ENCODE measurements around the gene SH3RF3. TPM values are rescaled to one million over a fixed set of nuclear protein-coding genes. Genes with fewer than 3 reads are reported as not detected.

Gene SH3RF3
- total RNA-seq, 2 experiments from 2014 or later, result 0.31 to 0.36 TPM

GRCh38 chr2:109382951-109383350 is 253.9 kb downstream of the SH3RF3 start:
- POLR2A ChIA-PET, result no interaction called here
- Mint-ChIP-seq H3K27me3 (no peaks in the 10 kb centered on the region), H3K27ac (no peak overlapping the region), H3K36me3 (no peaks in the 10 kb centered on the region), H3K9me3 (no peaks in the 10 kb centered on the region), H3K4me1 (peaks cover 2% of the 10 kb centered on the region), H3K4me3 (no peak overlapping the region)
- ATAC-seq (ENCODE audit: low read depth) (no peak), DNase-seq (peak; percentile 11)

GRCh38 chr2:109383505-109384307 is 254.7 kb downstream of the SH3RF3 start:
- POLR2A ChIA-PET, result no interaction called here
- no peaks in the 10 kb centered on the region for H3K9me3 Mint-ChIP-seq
- H3K4me3 Mint-ChIP-seq, result no peak overlapping the region
- H3K36me3 Mint-ChIP-seq, result no peaks in the 10 kb centered on the region
- ATAC-seq (ENCODE audit: low read depth) (no peak), DNase-seq (peak; percentile 4)
- no peak overlapping the region for H3K27ac Mint-ChIP-seq
- peaks cover under 1% of the 10 kb centered on the region for H3K4me1 Mint-ChIP-seq
- no peaks in the 10 kb centered on the region for H3K27me3 Mint-ChIP-seq

GRCh38 chr2:109384308-109385271 is 255.6 kb downstream of the SH3RF3 start:
- Mint-ChIP-seq H3K36me3 (no peaks in the 10 kb centered on the region), H3K27ac (no peak overlapping the region), H3K27me3 (no peaks in the 10 kb centered on the region), H3K4me1 (no peaks in the 10 kb centered on the region), H3K9me3 (no peaks in the 10 kb centered on the region), H3K4me3 (no peak overlapping the region)
- ATAC-seq (ENCODE audit: low read depth) (no peak), DNase-seq (peak; percentile 4)
- POLR2A ChIA-PET, result no interaction called here

GRCh38 chr2:109385506-109385905 is 256.5 kb downstream of the SH3RF3 start:
- H3K9me3 Mint-ChIP-seq, result no peaks in the 10 kb centered on the region
- no peak for DNase-seq
- H3K4me3 Mint-ChIP-seq, result no peak overlapping the region
- no peaks in the 10 kb centered on the region for H3K4me1 Mint-ChIP-seq
- no peak for ATAC-seq (ENCODE audit: low read depth)
- POLR2A ChIA-PET, result no interaction called here
- H3K27me3 Mint-ChIP-seq, result no peaks in the 10 kb centered on the region
- H3K36me3 Mint-ChIP-seq, result no peaks in the 10 kb centered on the region
- H3K27ac Mint-ChIP-seq, result no peak overlapping the region

- Mint-ChIP-seq H3K9me3 (no peaks in the 10 kb centered on the region), H3K27ac (no peak overlapping the region), H3K4me3 (no peak overlapping the region), H3K4me1 (no peaks in the 10 kb centered on the region), H3K36me3 (no peaks in the 10 kb centered on the region), H3K27me3 (no peaks in the 10 kb centered on the region)
- DNase-seq (no peak), ATAC-seq (ENCODE audit: low read depth) (no peak)
- POLR2A ChIA-PET, result no interaction called here
Observed at GRCh38 chr2:109386004-109386695, 257.1 kb downstream of the SH3RF3 start.

- DNase-seq (no peak), ATAC-seq (ENCODE audit: low read depth) (no peak)
- Mint-ChIP-seq H3K27me3 (no peaks in the 10 kb centered on the region), H3K36me3 (no peaks in the 10 kb centered on the region), H3K9me3 (no peaks in the 10 kb centered on the region), H3K4me1 (no peaks in the 10 kb centered on the region), H3K4me3 (no peak overlapping the region), H3K27ac (no peak overlapping the region)
- POLR2A ChIA-PET, result no interaction called here
Observed at GRCh38 chr2:109387221-109387735, 258.3 kb downstream of the SH3RF3 start.

GRCh38 chr2:109387778-109388469 is 258.9 kb downstream of the SH3RF3 start:
- H3K27me3 Mint-ChIP-seq, result no peaks in the 10 kb centered on the region
- no peaks in the 10 kb centered on the region for H3K9me3 Mint-ChIP-seq
- ATAC-seq (ENCODE audit: low read depth) (no peak), DNase-seq (no peak)
- H3K4me1 Mint-ChIP-seq, result no peaks in the 10 kb centered on the region
- no peak overlapping the region for H3K27ac Mint-ChIP-seq
- POLR2A ChIA-PET, result no interaction called here
- H3K36me3 Mint-ChIP-seq, result no peaks in the 10 kb centered on the region
- H3K4me3 Mint-ChIP-seq, result no peak overlapping the region

GRCh38 chr2:109391243-109391642 is 262.2 kb downstream of the SH3RF3 start:
- no peaks in the 10 kb centered on the region for H3K36me3 Mint-ChIP-seq
- no peaks in the 10 kb centered on the region for H3K4me1 Mint-ChIP-seq
- no peaks in the 10 kb centered on the region for H3K27me3 Mint-ChIP-seq
- no peak overlapping the region for H3K27ac Mint-ChIP-seq
- H3K9me3 Mint-ChIP-seq, result no peaks in the 10 kb centered on the region
- POLR2A ChIA-PET, result no interaction called here
- H3K4me3 Mint-ChIP-seq, result no peak overlapping the region
- ATAC-seq (ENCODE audit: low read depth), result no peak
- no peak for DNase-seq

GRCh38 chr2:109392140-109392539 is 263.1 kb downstream of the SH3RF3 start:
- no peak overlapping the region for H3K27ac Mint-ChIP-seq
- no peaks in the 10 kb centered on the region for H3K9me3 Mint-ChIP-seq
- DNase-seq (no peak), ATAC-seq (ENCODE audit: low read depth) (no peak)
- H3K36me3 Mint-ChIP-seq, result no peaks in the 10 kb centered on the region
- peaks cover 3% of the 10 kb centered on the region for H3K4me1 Mint-ChIP-seq
- H3K27me3 Mint-ChIP-seq, result no peaks in the 10 kb centered on the region
- POLR2A ChIA-PET, result no interaction called here
- H3K4me3 Mint-ChIP-seq, result no peak overlapping the region

- H3K27ac Mint-ChIP-seq, result no peak overlapping the region
- no peak overlapping the region for H3K4me3 Mint-ChIP-seq
- no peaks in the 10 kb centered on the region for H3K9me3 Mint-ChIP-seq
- no peaks in the 10 kb centered on the region for H3K36me3 Mint-ChIP-seq
- POLR2A ChIA-PET, result no interaction called here
- DNase-seq, result no peak
- H3K27me3 Mint-ChIP-seq, result no peaks in the 10 kb centered on the region
- ATAC-seq (ENCODE audit: low read depth), result no peak
- H3K4me1 Mint-ChIP-seq, result peaks cover 8% of the 10 kb centered on the region
Observed at GRCh38 chr2:109392816-109393661, 264.0 kb downstream of the SH3RF3 start.

- no peak for DNase-seq
- H3K27ac Mint-ChIP-seq, result no peak overlapping the region
- ATAC-seq (ENCODE audit: low read depth), result no peak
- POLR2A ChIA-PET, result no interaction called here
- H3K36me3 Mint-ChIP-seq, result no peaks in the 10 kb centered on the region
- H3K4me1 Mint-ChIP-seq, result peaks cover 9% of the 10 kb centered on the region
- no peaks in the 10 kb centered on the region for H3K27me3 Mint-ChIP-seq
- H3K9me3 Mint-ChIP-seq, result no peaks in the 10 kb centered on the region
- H3K4me3 Mint-ChIP-seq, result no peak overlapping the region
Observed at GRCh38 chr2:109393662-109393972, 264.6 kb downstream of the SH3RF3 start.

- no peak for ATAC-seq (ENCODE audit: low read depth)
- POLR2A ChIA-PET, result no interaction called here
- no peaks in the 10 kb centered on the region for H3K27me3 Mint-ChIP-seq
Observed at GRCh38 chr2:109395494-109396201, 266.6 kb downstream of the SH3RF3 start.

More at GRCh38 chr2:109395494-109396201, 266.6 kb downstream of the SH3RF3 start:
- Mint-ChIP-seq H3K9me3 (no peaks in the 10 kb centered on the region), H3K36me3 (no peaks in the 10 kb centered on the region), H3K4me3 (no peak overlapping the region), H3K27ac (no peak overlapping the region), H3K4me1 (peaks cover 9% of the 10 kb centered on the region)
- no peak for DNase-seq
